CD4-positive, alpha-beta T cell treated with Interleukin-2 at 100 ng/mL for 4 hours (primary cell): ENCODE results near the gene RAPGEF2.
A peak's percentile ranks its signal among the peaks of the same experiment; 100 is the strongest.
"Not testable (repeated sequence)": the region's sequence is repeated elsewhere in the genome, so short reads cannot be mapped to it uniquely, and the experiment has no call there.

Experiments used
- DNase-seq: peaks from one replicate; pipeline ENCODE4 v3.0.0-alpha.2; 2020; ENCODE audit warnings: low spot score

Gene RAPGEF2

GRCh38 chr4:159281771-159282170 lies 178.9 kb downstream of the RAPGEF2 start:
- DNase-seq, result no peak

- DNase-seq, result no peak
Measured at GRCh38 chr4:159282329-159282728, 179.4 kb downstream of the RAPGEF2 start.

- DNase-seq, result no peak
Measured at GRCh38 chr4:159282944-159283343, 180.1 kb downstream of the RAPGEF2 start.

GRCh38 chr4:159283696-159284095 lies 180.8 kb downstream of the RAPGEF2 start:
- no peak for DNase-seq

GRCh38 chr4:159284113-159284512 lies 181.2 kb downstream of the RAPGEF2 start:
- no peak for DNase-seq

GRCh38 chr4:159284733-159285132 lies 181.9 kb downstream of the RAPGEF2 start:
- no peak for DNase-seq

- DNase-seq, result no peak
Measured at GRCh38 chr4:159287767-159288166, 184.9 kb downstream of the RAPGEF2 start.

- DNase-seq, result no peak
Measured at GRCh38 chr4:159289682-159290081, 186.8 kb downstream of the RAPGEF2 start.

GRCh38 chr4:159290321-159291030 lies 187.6 kb downstream of the RAPGEF2 start:
- DNase-seq, result no peak

GRCh38 chr4:159291176-159291575 lies 188.3 kb downstream of the RAPGEF2 start:
- no peak for DNase-seq

GRCh38 chr4:159292137-159292896 lies 189.4 kb downstream of the RAPGEF2 start:
- no peak for DNase-seq

GRCh38 chr4:159293811-159294515 lies 191.1 kb downstream of the RAPGEF2 start:
- DNase-seq, result no peak

- peak; percentile 5 for DNase-seq
Measured at GRCh38 chr4:159296061-159296460, 193.2 kb downstream of the RAPGEF2 start.

GRCh38 chr4:159297091-159297490 lies 194.2 kb downstream of the RAPGEF2 start:
- DNase-seq, result no peak

GRCh38 chr4:159298502-159298901 lies 195.6 kb downstream of the RAPGEF2 start:
- no peak for DNase-seq

GRCh38 chr4:159303435-159303834 lies 200.6 kb downstream of the RAPGEF2 start:
- no peak for DNase-seq

GRCh38 chr4:159305129-159305528 lies 202.2 kb downstream of the RAPGEF2 start:
- DNase-seq, result no peak

- no peak for DNase-seq
Measured at GRCh38 chr4:159307929-159308328, 205.1 kb downstream of the RAPGEF2 start.

GRCh38 chr4:159308566-159309340 lies 205.9 kb downstream of the RAPGEF2 start:
- no peak for DNase-seq

GRCh38 chr4:159312236-159312635 lies 209.4 kb downstream of the RAPGEF2 start:
- no peak for DNase-seq

GRCh38 chr4:159315879-159316278 lies 213.0 kb downstream of the RAPGEF2 start:
- not testable (repeated sequence) for DNase-seq

GRCh38 chr4:159317203-159317602 lies 214.3 kb downstream of the RAPGEF2 start:
- no peak for DNase-seq
